Type B pancreatic cell (in vitro differentiated cells): ENCODE measurements around the gene RNF151. TPM values are rescaled to one million over a fixed set of nuclear protein-coding genes. Genes with fewer than 3 reads are reported as not detected.
"Not testable (repeated sequence)": the region's sequence is repeated elsewhere in the genome, so short reads cannot be mapped to it uniquely, and the experiment has no call there.

Experiments used
- DNase-seq: peaks from one replicate; pipeline ENCODE4 v3.0.0; 2021; ENCODE audit warnings: mixed read lengths; ENCODE audit not compliant: unreplicated experiment; ENCODE audit errors: extremely low spot score
- H3K27ac Mint-ChIP-seq: 2 replicates; pipeline ENCODE4 v1.8.0; 2021; ENCODE audit warnings: mild to moderate bottlenecking, mixed read lengths
- H3K27me3 Mint-ChIP-seq: 2 replicates; pipeline ENCODE4 v1.8.0; 2021; ENCODE audit warnings: mixed read lengths
- H3K36me3 Mint-ChIP-seq: 2 replicates; pipeline ENCODE4 v1.8.0; 2021; ENCODE audit warnings: mixed read lengths
- H3K4me1 Mint-ChIP-seq: one replicate; pipeline ENCODE4 v1.8.0; 2021; ENCODE audit warnings: mixed read lengths; ENCODE audit not compliant: unreplicated experiment
- H3K4me3 Mint-ChIP-seq: 2 replicates; pipeline ENCODE4 v1.8.0; 2021; ENCODE audit warnings: mild to moderate bottlenecking, mixed read lengths
- H3K9me3 Mint-ChIP-seq: 2 replicates; pipeline ENCODE4 v1.8.0; 2021; ENCODE audit warnings: mixed read lengths
- CTCF ChIP-seq: fragments of 200-600 bp; sonication (generic); conservative IDR thresholded peaks from 2 replicates; pipeline ENCODE4 v1.5.0; 2021; ENCODE audit warnings: antibody characterized with exemption, mild to moderate bottlenecking
- long read RNA-seq: library from polyadenylated mRNA; unstranded; transcript quantifications from one replicate; pipeline ENCODE4 v2.0.0, GENCODE V29; 2020
- total RNA-seq: library from RNA; stranded (reverse); gene quantifications from 2 replicates; pipeline ENCODE4 v1.2.1, GENCODE V29; 2021; ENCODE audit warnings: low replicate concordance

RNF151 gene
- not detected in 2 replicates for total RNA-seq
- long read RNA-seq, partial matches to known transcripts = 0 of 1 reads
- long read RNA-seq, other reads (novel, unspliced or antisense) = 0 of 1 reads

- H3K27ac Mint-ChIP-seq = peak within 1 kb of the TSS; percentile 96
- no peak for TF ChIP-seq CTCF
These were observed at the start of gene RNF151 for GRCh38 chr16:1966460-1966859. RNF151 (plus strand) TSS chr16:1966856; CDS start chr16:1966882, 26 bp downstream.

DNA sequence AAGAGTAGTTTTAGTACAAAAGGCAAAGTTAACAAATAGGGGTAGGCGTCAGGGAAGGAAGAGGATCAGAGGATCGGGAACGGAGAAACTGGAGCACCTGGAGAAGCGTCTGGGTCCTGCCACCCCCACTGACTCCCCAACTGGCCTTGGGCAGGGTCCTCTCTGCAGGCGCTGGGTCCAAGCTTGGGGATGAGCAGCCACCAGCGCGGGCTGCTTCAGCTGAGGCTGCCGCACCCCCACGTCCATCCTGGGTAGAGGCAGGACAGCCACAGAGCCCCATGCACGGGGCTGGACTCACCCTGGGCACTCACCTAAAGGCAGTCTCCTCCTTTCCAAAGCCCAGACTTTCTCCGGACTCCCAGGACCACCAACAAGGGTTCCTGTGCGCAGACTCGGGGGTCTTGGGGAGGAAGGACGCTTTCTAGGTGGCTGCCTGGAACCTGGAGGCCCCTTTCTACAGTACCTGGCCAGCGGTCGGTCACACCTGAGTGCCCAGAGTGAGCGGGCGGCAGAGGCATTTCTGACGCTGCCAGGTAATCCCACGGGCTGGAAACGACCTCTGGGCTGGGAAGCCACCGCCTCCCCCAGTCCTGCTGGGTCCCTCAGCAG lies 49.5 kb upstream of the RNF151 start:
- Mint-ChIP-seq H3K27ac (no peak overlapping the region), H3K27me3 (peaks cover 60% of the 10 kb centered on the region), H3K9me3 (no peaks in the 10 kb centered on the region), H3K4me3 (peak overlapping the region; percentile 66), H3K4me1 (peaks cover 9% of the 10 kb centered on the region), H3K36me3 (no peaks in the 10 kb centered on the region)
- TF ChIP-seq CTCF = no peak
- no peak for DNase-seq

More at GRCh38 chr16:1966460-1966859, at the start of gene RNF151:
- peak within 1 kb of the TSS; percentile 94 for H3K4me3 Mint-ChIP-seq
- no peak for DNase-seq
- peaks cover 8% of the 10 kb centered on the region for H3K36me3 Mint-ChIP-seq
- no peaks in the 10 kb centered on the region for H3K9me3 Mint-ChIP-seq
- H3K4me1 Mint-ChIP-seq = peaks cover 20% of the 10 kb centered on the region
- no peaks in the 10 kb centered on the region for H3K27me3 Mint-ChIP-seq

GRCh38 chr16:1917665-1918350 lies 48.8 kb upstream of the RNF151 start:
- Mint-ChIP-seq H3K4me1 (peaks cover 9% of the 10 kb centered on the region), H3K4me3 (peak overlapping the region; percentile 66), H3K27ac (no peak overlapping the region), H3K27me3 (peaks cover 65% of the 10 kb centered on the region), H3K9me3 (no peaks in the 10 kb centered on the region), H3K36me3 (no peaks in the 10 kb centered on the region)
- DNase-seq = no peak
- TF ChIP-seq CTCF = no peak

DNA sequence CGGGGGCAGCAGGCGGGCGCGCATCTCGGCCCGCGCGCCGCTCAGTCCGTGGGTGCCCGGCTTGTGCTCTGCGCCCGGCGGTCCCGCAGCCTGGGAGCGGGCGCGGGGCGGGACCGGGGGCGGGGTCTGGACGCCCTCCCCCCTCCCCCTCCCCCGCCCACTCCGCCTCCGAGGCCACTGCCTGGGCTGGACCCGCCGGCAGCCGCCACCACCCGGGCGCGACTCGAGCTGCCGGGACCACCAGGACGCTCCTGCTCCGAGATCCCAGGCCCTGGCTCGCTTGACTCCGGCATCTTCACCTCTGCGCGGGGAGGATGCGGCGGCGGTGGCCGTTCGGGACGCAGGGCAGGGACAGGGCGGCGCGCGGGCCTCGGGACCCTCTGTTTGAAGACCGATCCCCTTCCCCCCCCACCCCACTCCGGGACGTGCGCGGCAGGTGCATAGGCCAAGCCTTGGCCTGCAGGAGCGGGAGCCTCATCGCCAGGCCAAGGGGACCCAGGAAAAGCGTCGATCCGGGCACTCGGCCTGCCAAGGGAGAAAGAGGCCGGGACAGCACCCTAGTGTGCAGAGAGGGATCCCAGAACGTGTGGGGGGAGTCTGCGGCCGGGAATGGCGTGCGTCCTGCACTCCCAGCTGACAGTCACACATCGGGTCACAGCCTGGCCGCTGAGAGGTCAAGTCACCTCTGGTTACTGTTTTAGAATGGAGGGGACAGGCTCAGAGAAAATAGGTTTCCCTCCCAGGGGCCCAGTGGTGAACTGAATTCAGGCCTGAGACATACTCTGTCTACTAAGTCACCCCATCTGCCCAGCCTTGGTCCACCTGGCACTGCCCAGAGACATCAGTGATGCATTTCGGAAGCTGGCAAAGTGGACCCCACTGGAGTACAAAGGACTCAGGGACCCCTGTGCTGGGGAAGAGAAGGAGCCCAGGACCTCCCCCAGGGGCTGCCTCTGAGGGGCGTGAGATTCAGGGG lies 48.0 kb upstream of the RNF151 start, which contains the start of gene HS3ST6:
TSS of gene HS3ST6 (minus strand) at position 65 of the 976 bp plus-strand sequence. CDS start 92 bp downstream, outside the sequence.
- DNase-seq = no peak
- no peaks in the 10 kb centered on the region for H3K36me3 Mint-ChIP-seq
- no peak within 1 kb of the TSS for H3K27ac Mint-ChIP-seq
- TF ChIP-seq CTCF = no peak
- H3K4me3 Mint-ChIP-seq = peak within 1 kb of the TSS; percentile 66
- peaks cover 73% of the 10 kb centered on the region for H3K27me3 Mint-ChIP-seq
- H3K9me3 Mint-ChIP-seq = no peaks in the 10 kb centered on the region
- peaks cover 9% of the 10 kb centered on the region for H3K4me1 Mint-ChIP-seq

DNA sequence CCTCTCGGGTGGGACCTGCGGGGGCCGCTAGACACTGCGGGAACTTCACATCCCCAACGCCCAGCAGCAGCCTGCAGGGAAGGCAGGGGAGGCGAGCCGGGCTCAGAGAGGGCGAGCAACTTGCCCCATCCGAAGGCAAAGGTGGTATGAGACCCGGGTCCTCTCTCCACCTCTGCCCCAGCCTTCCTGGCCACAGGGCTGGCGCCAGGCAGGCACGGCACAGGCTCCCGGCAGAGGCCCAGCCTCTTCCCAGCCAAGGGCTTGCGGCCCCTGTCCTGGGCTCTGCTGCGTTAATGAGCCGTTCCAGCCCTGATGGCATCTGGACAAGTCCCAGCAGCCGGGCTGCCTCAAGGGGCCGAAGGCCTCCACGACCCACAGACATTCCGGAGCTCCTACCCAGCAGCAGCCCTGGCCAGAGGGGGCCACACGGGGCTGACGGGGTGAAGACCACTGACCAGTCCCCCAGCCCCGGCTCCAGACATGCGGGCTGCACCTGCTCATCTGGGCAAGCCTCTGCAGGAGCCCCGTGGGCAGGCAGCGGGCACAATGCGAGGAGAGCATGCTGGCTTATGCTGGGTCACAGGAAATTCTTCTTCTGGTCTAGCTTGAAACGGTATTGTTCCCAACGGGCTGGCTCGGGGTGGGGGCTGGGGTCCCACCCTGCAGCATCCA lies 47.2 kb upstream of the RNF151 start:
- Mint-ChIP-seq H3K9me3 (no peaks in the 10 kb centered on the region), H3K27me3 (peaks cover 78% of the 10 kb centered on the region), H3K4me3 (no peak overlapping the region), H3K36me3 (no peaks in the 10 kb centered on the region), H3K4me1 (peaks cover 9% of the 10 kb centered on the region), H3K27ac (no peak overlapping the region)
- TF ChIP-seq CTCF = no peak
- DNase-seq = no peak

GRCh38 chr16:1920122-1920521 lies 46.5 kb upstream of the RNF151 start:
- not testable (repeated sequence) for H3K4me1 Mint-ChIP-seq, H3K36me3 Mint-ChIP-seq, DNase-seq, H3K27ac Mint-ChIP-seq, H3K9me3 Mint-ChIP-seq, H3K4me3 Mint-ChIP-seq
- peaks cover 76% of the 10 kb centered on the region for H3K27me3 Mint-ChIP-seq
